Thoracic aorta (tissue), 2 donors: ENCODE results near the gene UBE2O. TPM values are rescaled to one million over a fixed set of nuclear protein-coding genes. Genes with fewer than 3 reads are reported as not detected.

Experiments
- ATAC-seq: fragments of 150-250 bp; one replicate; pipeline ENCODE4 v1.8.0; 2017; ENCODE audit warnings: low read depth; ENCODE audit not compliant: insufficient number of reproducible peaks, low FRiP score
- DNase-seq: peaks from one replicate; pipeline ENCODE4 v3.0.0-alpha.2; 2020; ENCODE audit warnings: low spot score
- H3K27ac ChIP-seq, 2 donors: fragments of 200-600 bp; sonication (generic); 1 replicate in 1 of 2; 2 replicates in 1 of 2; pipeline ENCODE4 v1.5.1; 2016; ENCODE audit warnings: mild to moderate bottlenecking in 2 of 2, moderate library complexity in 2 of 2
- H3K27me3 ChIP-seq: fragments of 200-600 bp; sonication (generic); replicated peaks from 2 replicates; pipeline ENCODE4 v1.6.0; 2016; ENCODE audit warnings: mild to moderate bottlenecking; ENCODE audit not compliant: insufficient read depth
- H3K36me3 ChIP-seq: fragments of 200-600 bp; sonication (generic); one replicate; pipeline ENCODE4 v1.5.1; 2016
- H3K4me1 ChIP-seq, 2 donors: fragments of 200-600 bp; sonication (generic); 1 replicate in 1 of 2; 2 replicates in 1 of 2; pipeline versions ENCODE4 v1.5.1 to v1.6.0; 2016; ENCODE audit warnings: low read depth in 2 of 2, mild to moderate bottlenecking in 1 of 2; ENCODE audit not compliant: control insufficient read depth in 1 of 2
- H3K4me3 ChIP-seq: fragments of 200-600 bp; sonication (generic); 2 replicates; pipeline ENCODE4 v1.5.1; 2016; ENCODE audit warnings: mild to moderate bottlenecking
- H3K9me3 ChIP-seq: fragments of 200-600 bp; sonication (generic); 2 replicates; pipeline ENCODE4 v1.5.1; 2016
- CTCF ChIP-seq: fragments of 200-600 bp; sonication (generic); IDR thresholded peaks from one replicate; pipeline ENCODE4 v1.5.1; 2019; ENCODE audit warnings: antibody characterized with exemption
- total RNA-seq, 2 donors: library from RNA; depleted of rRNA; stranded (reverse); fragments of >200 nt; gene quantifications; one replicate each; pipeline versions ENCODE4 v1.1.0 to v1.2.3, GENCODE V29; 2016

UBE2O gene
- total RNA-seq, 2 donors from 2014 or later, result 16.4 to 31.1 TPM

GRCh38 chr17:76467809-76468633 is 15.1 kb upstream of the UBE2O start:
- Histone ChIP-seq H3K27me3 (no peaks in the 10 kb centered on the region), H3K27ac (no peak overlapping the region), H3K9me3 (no peaks in the 10 kb centered on the region), H3K4me1 (no peaks in the 10 kb centered on the region), H3K36me3 (peaks cover 6% of the 10 kb centered on the region), H3K4me3 (no peak overlapping the region)
- TF ChIP-seq CTCF, result no peak
- ATAC-seq (no peak), DNase-seq (no peak)

GRCh38 chr17:76467366-76467765 is 14.4 kb upstream of the UBE2O start, which contains the start of gene AANAT:
Gene AANAT, plus strand, starts transcription at chr17:76467603. Its CDS starts 1,144 bp downstream, at chr17:76468747.
- peaks cover 2% of the 10 kb centered on the region for H3K36me3 ChIP-seq
- no peaks in the 10 kb centered on the region for H3K4me1 ChIP-seq
- TF ChIP-seq CTCF, result no peak
- no peak within 1 kb of the TSS for H3K4me3 ChIP-seq
- DNase-seq (no peak), ATAC-seq (no peak)
- no peak within 1 kb of the TSS for H3K27ac ChIP-seq
- no peaks in the 10 kb centered on the region for H3K27me3 ChIP-seq
- no peaks in the 10 kb centered on the region for H3K9me3 ChIP-seq

- H3K27ac ChIP-seq, result no peak overlapping the region
- H3K27me3 ChIP-seq, result no peaks in the 10 kb centered on the region
- ATAC-seq (no peak), DNase-seq (no peak)
- H3K4me1 ChIP-seq, result no peaks in the 10 kb centered on the region
- no peaks in the 10 kb centered on the region for H3K9me3 ChIP-seq
- H3K4me3 ChIP-seq, result no peak overlapping the region
- H3K36me3 ChIP-seq, result no peaks in the 10 kb centered on the region
- TF ChIP-seq CTCF, result no peak
Observed at GRCh38 chr17:76466775-76467130, 13.8 kb upstream of the UBE2O start.

- no peaks in the 10 kb centered on the region for H3K4me1 ChIP-seq
- no peak for ATAC-seq
- no peak for TF ChIP-seq CTCF
Observed at GRCh38 chr17:76462556-76463290, 9.8 kb upstream of the UBE2O start.

GRCh38 chr17:76461765-76462555 is 9.0 kb upstream of the UBE2O start:
- TF ChIP-seq CTCF, result no peak
- no peaks in the 10 kb centered on the region for H3K36me3 ChIP-seq
- no peak overlapping the region for H3K4me3 ChIP-seq
- no peak overlapping the region for H3K27ac ChIP-seq
- H3K27me3 ChIP-seq, result no peaks in the 10 kb centered on the region
- ATAC-seq, result no peak
- no peaks in the 10 kb centered on the region for H3K9me3 ChIP-seq
- no peak for DNase-seq
- H3K4me1 ChIP-seq, result no peaks in the 10 kb centered on the region

More at GRCh38 chr17:76462556-76463290, 9.8 kb upstream of the UBE2O start:
- no peaks in the 10 kb centered on the region for H3K9me3 ChIP-seq
- no peaks in the 10 kb centered on the region for H3K27me3 ChIP-seq
- no peak overlapping the region for H3K27ac ChIP-seq
- no peak overlapping the region for H3K4me3 ChIP-seq
- no peak for DNase-seq
- H3K36me3 ChIP-seq, result no peaks in the 10 kb centered on the region
